HepG2 (cell line): ENCODE results near the gene UXS1.

Experiments used
- CC2D1A ChIP-seq: sonication (generic); formaldehyde crosslinking; IDR thresholded peaks from 2 replicates; pipeline ENCODE4 v1.8.1; 2023; ENCODE audit warnings: mild to moderate bottlenecking, missing genetic modification reagents
- CREM ChIP-seq, 2 experiments: sonication (generic) in 1 of 2; formaldehyde crosslinking in 1 of 2; IDR thresholded peaks; 2 replicates each; pipeline versions ENCODE4 v1.4.0 to v1.6.1; 2016 to 2020; ENCODE audit warnings: antibody characterized with exemption in 1 of 2, mild to moderate bottlenecking in 1 of 2, missing genetic modification reagents in 1 of 2
- EHMT2 ChIP-seq: fragments of 200-600 bp; sonication (generic); IDR thresholded peaks from 2 replicates; pipeline ENCODE4 v1.7.0; 2017; ENCODE audit warnings: antibody characterized with exemption, low read depth, low read length, borderline replicate concordance
- NR3C1 ChIP-seq: sonication (generic); formaldehyde crosslinking; IDR thresholded peaks from 2 replicates; pipeline ENCODE4 v1.4.0; 2020; ENCODE audit warnings: missing genetic modification reagents
- PHF21A ChIP-seq: sonication (generic); formaldehyde crosslinking; IDR thresholded peaks from 2 replicates; pipeline ENCODE4 v1.5.0; 2020; ENCODE audit warnings: mild to moderate bottlenecking, missing genetic modification reagents
- POGZ ChIP-seq: sonication (generic); formaldehyde crosslinking; IDR thresholded peaks from 2 replicates; pipeline ENCODE4 v1.4.0; 2020; ENCODE audit warnings: mild to moderate bottlenecking, missing genetic modification reagents
- SNAI1 ChIP-seq: sonication (generic); formaldehyde crosslinking; IDR thresholded peaks from 2 replicates; pipeline ENCODE4 v1.5.0; 2020; ENCODE audit warnings: mild to moderate bottlenecking, missing genetic modification reagents, borderline replicate concordance
- TCF7L2 ChIP-seq: IDR thresholded peaks from 2 replicates; pipeline ENCODE4 v1.6.1; 2011; ENCODE audit warnings: mild to moderate bottlenecking, low read depth, low read length, moderate library complexity
- ZNF337 ChIP-seq: sonication (generic); formaldehyde crosslinking; IDR thresholded peaks from 2 replicates; pipeline ENCODE4 v1.5.1; 2020; ENCODE audit warnings: missing genetic modification reagents, low read depth, mild to moderate bottlenecking, borderline replicate concordance
- TF ChIP-seq, protein P1 (sequence below): IDR thresholded peaks from 2 replicates; pipeline ENCODE4 v1.6.1; 2016; ENCODE audit warnings: low read depth, missing genetic modification reagents, missing compliant biosample characterization
- TF ChIP-seq, protein P2 (sequence below): sonication (generic); formaldehyde crosslinking; IDR thresholded peaks from 2 replicates; pipeline ENCODE4 v1.5.0; 2020; ENCODE audit warnings: mild to moderate bottlenecking, missing genetic modification reagents, moderate library complexity
- TF ChIP-seq, protein P3 (sequence below): sonication (generic); formaldehyde crosslinking; IDR thresholded peaks from 2 replicates; pipeline ENCODE4 v1.8.1; 2023; ENCODE audit warnings: mild to moderate bottlenecking, inconsistent platforms, moderate library complexity, missing genetic modification reagents, borderline replicate concordance
- TF ChIP-seq, protein P4 (sequence below), 2 experiments: sonication (generic) in 1 of 2; formaldehyde crosslinking in 1 of 2; IDR thresholded peaks; 2 replicates each; pipeline versions ENCODE4 v1.5.1 to v1.6.1; 2011 to 2020; ENCODE audit warnings: borderline replicate concordance in 1 of 2, low read depth in 1 of 2, low read length in 1 of 2, mild to moderate bottlenecking in 1 of 2, missing genetic modification reagents in 1 of 2, moderate library complexity in 1 of 2
- TF ChIP-seq, protein P5 (sequence below): IDR thresholded peaks from 2 replicates; pipeline ENCODE4 v1.6.1; 2016

DNA sequence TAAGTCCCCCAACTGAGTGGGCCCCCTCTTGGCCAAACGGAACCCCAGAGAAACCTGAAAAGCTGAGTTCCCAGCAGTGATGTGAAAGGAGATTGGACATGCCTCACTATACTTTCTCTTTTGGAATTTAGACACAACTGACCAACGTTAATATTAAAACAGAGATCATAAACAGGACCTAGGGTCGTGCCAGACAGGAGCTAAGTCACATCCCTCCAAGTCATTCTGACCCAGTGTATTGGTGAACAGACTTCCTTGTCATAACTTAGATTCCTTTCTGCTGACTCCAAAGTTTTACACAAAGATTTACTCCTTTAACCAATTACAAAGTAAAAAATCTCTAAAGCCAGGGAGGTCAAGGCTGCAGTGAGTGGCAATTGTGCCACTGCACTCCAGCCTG lies 46.9 kb downstream of the UXS1 start:
- TF ChIP-seq, protein P1, sequence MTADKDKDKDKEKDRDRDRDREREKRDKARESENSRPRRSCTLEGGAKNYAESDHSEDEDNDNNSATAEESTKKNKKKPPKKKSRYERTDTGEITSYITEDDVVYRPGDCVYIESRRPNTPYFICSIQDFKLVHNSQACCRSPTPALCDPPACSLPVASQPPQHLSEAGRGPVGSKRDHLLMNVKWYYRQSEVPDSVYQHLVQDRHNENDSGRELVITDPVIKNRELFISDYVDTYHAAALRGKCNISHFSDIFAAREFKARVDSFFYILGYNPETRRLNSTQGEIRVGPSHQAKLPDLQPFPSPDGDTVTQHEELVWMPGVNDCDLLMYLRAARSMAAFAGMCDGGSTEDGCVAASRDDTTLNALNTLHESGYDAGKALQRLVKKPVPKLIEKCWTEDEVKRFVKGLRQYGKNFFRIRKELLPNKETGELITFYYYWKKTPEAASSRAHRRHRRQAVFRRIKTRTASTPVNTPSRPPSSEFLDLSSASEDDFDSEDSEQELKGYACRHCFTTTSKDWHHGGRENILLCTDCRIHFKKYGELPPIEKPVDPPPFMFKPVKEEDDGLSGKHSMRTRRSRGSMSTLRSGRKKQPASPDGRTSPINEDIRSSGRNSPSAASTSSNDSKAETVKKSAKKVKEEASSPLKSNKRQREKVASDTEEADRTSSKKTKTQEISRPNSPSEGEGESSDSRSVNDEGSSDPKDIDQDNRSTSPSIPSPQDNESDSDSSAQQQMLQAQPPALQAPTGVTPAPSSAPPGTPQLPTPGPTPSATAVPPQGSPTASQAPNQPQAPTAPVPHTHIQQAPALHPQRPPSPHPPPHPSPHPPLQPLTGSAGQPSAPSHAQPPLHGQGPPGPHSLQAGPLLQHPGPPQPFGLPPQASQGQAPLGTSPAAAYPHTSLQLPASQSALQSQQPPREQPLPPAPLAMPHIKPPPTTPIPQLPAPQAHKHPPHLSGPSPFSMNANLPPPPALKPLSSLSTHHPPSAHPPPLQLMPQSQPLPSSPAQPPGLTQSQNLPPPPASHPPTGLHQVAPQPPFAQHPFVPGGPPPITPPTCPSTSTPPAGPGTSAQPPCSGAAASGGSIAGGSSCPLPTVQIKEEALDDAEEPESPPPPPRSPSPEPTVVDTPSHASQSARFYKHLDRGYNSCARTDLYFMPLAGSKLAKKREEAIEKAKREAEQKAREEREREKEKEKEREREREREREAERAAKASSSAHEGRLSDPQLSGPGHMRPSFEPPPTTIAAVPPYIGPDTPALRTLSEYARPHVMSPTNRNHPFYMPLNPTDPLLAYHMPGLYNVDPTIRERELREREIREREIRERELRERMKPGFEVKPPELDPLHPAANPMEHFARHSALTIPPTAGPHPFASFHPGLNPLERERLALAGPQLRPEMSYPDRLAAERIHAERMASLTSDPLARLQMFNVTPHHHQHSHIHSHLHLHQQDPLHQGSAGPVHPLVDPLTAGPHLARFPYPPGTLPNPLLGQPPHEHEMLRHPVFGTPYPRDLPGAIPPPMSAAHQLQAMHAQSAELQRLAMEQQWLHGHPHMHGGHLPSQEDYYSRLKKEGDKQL = no peak
- no peak for TF ChIP-seq ZNF337
- TF ChIP-seq, protein P2, sequence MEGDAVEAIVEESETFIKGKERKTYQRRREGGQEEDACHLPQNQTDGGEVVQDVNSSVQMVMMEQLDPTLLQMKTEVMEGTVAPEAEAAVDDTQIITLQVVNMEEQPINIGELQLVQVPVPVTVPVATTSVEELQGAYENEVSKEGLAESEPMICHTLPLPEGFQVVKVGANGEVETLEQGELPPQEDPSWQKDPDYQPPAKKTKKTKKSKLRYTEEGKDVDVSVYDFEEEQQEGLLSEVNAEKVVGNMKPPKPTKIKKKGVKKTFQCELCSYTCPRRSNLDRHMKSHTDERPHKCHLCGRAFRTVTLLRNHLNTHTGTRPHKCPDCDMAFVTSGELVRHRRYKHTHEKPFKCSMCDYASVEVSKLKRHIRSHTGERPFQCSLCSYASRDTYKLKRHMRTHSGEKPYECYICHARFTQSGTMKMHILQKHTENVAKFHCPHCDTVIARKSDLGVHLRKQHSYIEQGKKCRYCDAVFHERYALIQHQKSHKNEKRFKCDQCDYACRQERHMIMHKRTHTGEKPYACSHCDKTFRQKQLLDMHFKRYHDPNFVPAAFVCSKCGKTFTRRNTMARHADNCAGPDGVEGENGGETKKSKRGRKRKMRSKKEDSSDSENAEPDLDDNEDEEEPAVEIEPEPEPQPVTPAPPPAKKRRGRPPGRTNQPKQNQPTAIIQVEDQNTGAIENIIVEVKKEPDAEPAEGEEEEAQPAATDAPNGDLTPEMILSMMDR (CRISPR knock-in tag) = no peak
- no peak for TF ChIP-seq POGZ
- no peak for TF ChIP-seq SNAI1 (CRISPR knock-in tag)
- no peak for TF ChIP-seq CREM (IDR thresholded peaks at IDR 0.05)
- TF ChIP-seq CREM (CRISPR knock-in tag; IDR thresholded peaks at IDR 0.05) = no peak
- TF ChIP-seq PHF21A = no peak
- no peak for TF ChIP-seq CC2D1A (CRISPR knock-in tag)
- TF ChIP-seq NR3C1 = no peak
- TF ChIP-seq, protein P3, sequence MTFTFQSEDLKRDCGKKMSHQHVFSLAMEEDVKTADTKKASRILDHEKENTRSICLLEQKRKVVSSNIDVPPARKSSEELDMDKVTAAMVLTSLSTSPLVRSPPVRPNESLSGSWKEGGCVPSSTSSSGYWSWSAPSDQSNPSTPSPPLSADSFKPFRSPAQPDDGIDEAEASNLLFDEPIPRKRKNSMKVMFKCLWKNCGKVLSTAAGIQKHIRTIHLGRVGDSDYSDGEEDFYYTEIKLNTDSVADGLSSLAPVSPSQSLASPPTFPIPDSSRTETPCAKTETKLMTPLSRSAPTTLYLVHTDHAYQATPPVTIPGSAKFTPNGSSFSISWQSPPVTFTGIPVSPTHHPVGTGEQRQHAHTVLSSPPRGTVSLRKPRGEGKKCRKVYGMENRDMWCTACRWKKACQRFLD (CRISPR knock-in tag) = no peak
- TF ChIP-seq, protein P4, sequence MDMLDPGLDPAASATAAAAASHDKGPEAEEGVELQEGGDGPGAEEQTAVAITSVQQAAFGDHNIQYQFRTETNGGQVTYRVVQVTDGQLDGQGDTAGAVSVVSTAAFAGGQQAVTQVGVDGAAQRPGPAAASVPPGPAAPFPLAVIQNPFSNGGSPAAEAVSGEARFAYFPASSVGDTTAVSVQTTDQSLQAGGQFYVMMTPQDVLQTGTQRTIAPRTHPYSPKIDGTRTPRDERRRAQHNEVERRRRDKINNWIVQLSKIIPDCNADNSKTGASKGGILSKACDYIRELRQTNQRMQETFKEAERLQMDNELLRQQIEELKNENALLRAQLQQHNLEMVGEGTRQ (IDR thresholded peaks at IDR 0.05; ENCODE audit: low read depth, low read length) = no peak
- TF ChIP-seq, protein P4 (CRISPR knock-in tag; IDR thresholded peaks at IDR 0.05; ENCODE audit: borderline replicate concordance) = no peak
- no peak for TF ChIP-seq TCF7L2
- TF ChIP-seq, protein P5, sequence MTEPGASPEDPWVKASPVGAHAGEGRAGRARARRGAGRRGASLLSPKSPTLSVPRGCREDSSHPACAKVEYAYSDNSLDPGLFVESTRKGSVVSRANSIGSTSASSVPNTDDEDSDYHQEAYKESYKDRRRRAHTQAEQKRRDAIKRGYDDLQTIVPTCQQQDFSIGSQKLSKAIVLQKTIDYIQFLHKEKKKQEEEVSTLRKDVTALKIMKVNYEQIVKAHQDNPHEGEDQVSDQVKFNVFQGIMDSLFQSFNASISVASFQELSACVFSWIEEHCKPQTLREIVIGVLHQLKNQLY = no peak
- no peak for TF ChIP-seq EHMT2
